AG04450 (cell line): Measurements from ENCODE around the gene TPH2. TPM values are rescaled to one million over a fixed set of nuclear protein-coding genes. Genes with fewer than 3 reads are reported as not detected.
A peak's percentile ranks its signal among the peaks of the same experiment; 100 is the strongest.

Experiments
- CTCF ChIA-PET: fragments of 300-600, 350-600 bp; formaldehyde crosslinking; extraction: SDS; loops from one replicate; lab custom pipeline; 2022; ENCODE audit warnings: antibody characterized with exemption, inconsistent platforms; lab: Charles Lee
- POLR2A ChIA-PET: fragments of 350-600 bp; formaldehyde crosslinking; extraction: SDS; loops from one replicate; lab custom pipeline; 2021; ENCODE audit warnings: antibody characterized with exemption, inconsistent platforms; lab: Yijun Ruan, JAX
- DNase-seq: peaks from one replicate; pipeline ENCODE4 v3.0.0-alpha.2; 2011; ENCODE audit warnings: low read depth, low spot score
- H3K27ac ChIP-seq: one replicate; pipeline ENCODE4 v1.5.1; 2012; ENCODE audit warnings: low read depth, low read length, control low read depth
- H3K27me3 ChIP-seq: one replicate; pipeline ENCODE4 v1.6.0; 2012; ENCODE audit warnings: low read length; ENCODE audit not compliant: control insufficient read depth, insufficient read depth
- H3K4me3 ChIP-seq: 2 replicates; pipeline ENCODE4 v1.5.1; 2011; ENCODE audit warnings: mild to moderate bottlenecking, low read depth, low read length, control low read depth
- H3K9me3 ChIP-seq: 2 replicates; pipeline ENCODE4 v1.5.1; 2012; ENCODE audit warnings: low read length; ENCODE audit not compliant: control insufficient read depth, insufficient read depth
- polyA plus RNA-seq: library from polyadenylated mRNA; depleted of rRNA; stranded (reverse); fragments of >200 nt; gene quantifications from 2 replicates; pipeline ENCODE4 v1.2.3, GENCODE V29; 2011
- TF ChIP-seq, protein P1 (sequence below): IDR thresholded peaks from 2 replicates; pipeline ENCODE4 v1.5.1; 2011; ENCODE audit warnings: low read depth, low read length, control low read depth, inconsistent platforms

The TPH2 gene
- polyA plus RNA-seq, 1 experiment: 0.04 TPM

DNA sequence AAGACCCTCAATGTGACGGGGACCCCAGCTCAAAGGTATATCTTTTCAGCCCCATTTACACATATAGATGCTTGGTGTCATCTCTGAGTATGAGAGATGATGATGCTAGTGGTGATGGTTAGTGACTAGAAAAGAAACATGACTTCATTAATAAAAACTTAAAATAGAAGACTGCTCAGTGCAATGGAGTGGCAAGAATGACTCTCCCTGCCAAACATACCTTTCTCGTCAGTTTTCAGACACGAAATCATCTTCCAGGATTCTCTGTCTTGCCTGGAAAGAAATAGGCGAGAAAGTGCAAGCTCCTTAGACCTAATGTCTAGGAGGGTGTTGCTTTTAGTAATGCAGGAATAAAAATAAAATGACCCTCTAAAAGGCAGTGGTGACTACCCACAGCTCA lies 71.7 kb downstream of the TPH2 start:
- ChIA-PET POLR2A (interaction anchor here (1.0 kb wide), 1 partner anchor 274 kb away, joined by 3 read pairs; no protein-coding TSS in a partner anchor), CTCF (interaction anchor here (1.5 kb wide), 1 partner anchor 12 kb away, joined by 4 read pairs; no protein-coding TSS in a partner anchor)
- TF ChIP-seq, protein P1, sequence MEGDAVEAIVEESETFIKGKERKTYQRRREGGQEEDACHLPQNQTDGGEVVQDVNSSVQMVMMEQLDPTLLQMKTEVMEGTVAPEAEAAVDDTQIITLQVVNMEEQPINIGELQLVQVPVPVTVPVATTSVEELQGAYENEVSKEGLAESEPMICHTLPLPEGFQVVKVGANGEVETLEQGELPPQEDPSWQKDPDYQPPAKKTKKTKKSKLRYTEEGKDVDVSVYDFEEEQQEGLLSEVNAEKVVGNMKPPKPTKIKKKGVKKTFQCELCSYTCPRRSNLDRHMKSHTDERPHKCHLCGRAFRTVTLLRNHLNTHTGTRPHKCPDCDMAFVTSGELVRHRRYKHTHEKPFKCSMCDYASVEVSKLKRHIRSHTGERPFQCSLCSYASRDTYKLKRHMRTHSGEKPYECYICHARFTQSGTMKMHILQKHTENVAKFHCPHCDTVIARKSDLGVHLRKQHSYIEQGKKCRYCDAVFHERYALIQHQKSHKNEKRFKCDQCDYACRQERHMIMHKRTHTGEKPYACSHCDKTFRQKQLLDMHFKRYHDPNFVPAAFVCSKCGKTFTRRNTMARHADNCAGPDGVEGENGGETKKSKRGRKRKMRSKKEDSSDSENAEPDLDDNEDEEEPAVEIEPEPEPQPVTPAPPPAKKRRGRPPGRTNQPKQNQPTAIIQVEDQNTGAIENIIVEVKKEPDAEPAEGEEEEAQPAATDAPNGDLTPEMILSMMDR: no peak
- no peak for DNase-seq
- Histone ChIP-seq H3K27me3 (peaks cover 16% of the 10 kb centered on the region), H3K27ac (no peak overlapping the region), H3K4me3 (no peak overlapping the region), H3K9me3 (no peaks in the 10 kb centered on the region)

DNA sequence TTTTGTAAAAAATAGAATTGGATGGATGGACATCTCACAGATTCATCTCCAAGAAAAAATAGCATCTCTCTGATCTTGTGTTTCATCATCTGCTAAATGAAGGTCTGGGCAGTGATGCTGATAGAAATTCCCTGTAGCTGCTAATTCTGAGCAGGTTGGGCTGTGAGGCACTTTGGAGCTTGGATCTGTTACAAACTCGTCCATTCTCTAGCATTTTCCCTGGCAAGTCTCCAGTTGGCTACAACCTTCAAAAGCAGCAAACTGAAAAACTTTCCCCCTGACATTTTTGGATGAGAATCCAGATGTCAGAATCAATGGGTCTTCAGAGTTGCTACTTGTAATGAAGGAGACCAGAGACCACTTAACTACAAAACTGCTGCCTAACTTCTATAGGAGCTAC lies 72.7 kb downstream of the TPH2 start:
- no peaks in the 10 kb centered on the region for H3K9me3 ChIP-seq
- H3K27ac ChIP-seq: no peak overlapping the region
- peaks cover 7% of the 10 kb centered on the region for H3K27me3 ChIP-seq
- POLR2A ChIA-PET: no interaction called here
- CTCF ChIA-PET: interaction anchor here (0.7 to 1.5 kb wide), 2 partner anchors 13 to 194 kb away, joined by 3 to 4 read pairs; no protein-coding TSS in a partner anchor
- no peak for DNase-seq
- TF ChIP-seq, protein P1: no peak
- no peak overlapping the region for H3K4me3 ChIP-seq

DNA sequence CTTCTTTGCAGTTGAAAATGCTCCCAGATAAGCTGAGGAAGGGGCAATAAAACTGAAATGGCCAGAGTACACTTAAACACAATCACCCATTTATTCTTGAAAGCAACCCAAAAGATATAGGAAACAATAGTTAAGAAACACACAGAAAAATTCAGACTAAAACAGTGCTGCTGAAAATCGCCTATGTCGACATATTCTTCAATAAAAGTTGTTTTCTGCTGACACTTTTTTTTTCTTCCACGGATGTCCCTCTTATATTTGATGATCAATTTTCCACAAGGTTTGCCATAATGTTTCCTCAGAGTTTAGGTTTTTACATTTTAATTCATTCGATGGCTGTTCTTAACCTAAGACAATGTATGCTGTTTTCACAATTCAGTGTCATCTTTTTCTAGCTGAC lies 74.2 kb downstream of the TPH2 start:
- H3K27me3 ChIP-seq: peaks cover 7% of the 10 kb centered on the region
- DNase-seq: no peak
- H3K9me3 ChIP-seq: no peaks in the 10 kb centered on the region
- H3K27ac ChIP-seq: no peak overlapping the region
- TF ChIP-seq, protein P1: no peak
- no peak overlapping the region for H3K4me3 ChIP-seq
- POLR2A ChIA-PET: no interaction called here
- CTCF ChIA-PET: interaction anchor here (0.6 to 1.4 kb wide), 5 partner anchors 18 to 526 kb away, joined by 3 read pairs; no protein-coding TSS in a partner anchor

DNA sequence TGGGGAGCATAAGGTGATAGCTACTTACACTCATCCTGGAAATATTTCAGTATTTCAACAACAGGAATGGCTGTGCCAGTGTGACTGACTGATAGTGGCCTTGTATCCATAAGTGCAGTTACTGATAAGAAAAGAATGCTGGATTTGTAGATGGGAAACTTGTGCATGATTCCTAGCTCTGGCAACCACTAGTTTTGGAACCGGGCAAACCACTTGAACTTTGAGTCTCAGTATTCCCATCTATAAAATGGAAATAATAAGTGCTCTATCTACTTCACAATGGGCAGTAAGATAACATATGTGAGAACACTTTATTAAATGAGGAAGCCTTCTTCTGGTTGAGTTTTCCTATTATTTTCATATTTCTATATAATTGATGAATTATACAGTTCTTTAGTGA lies 77.2 kb downstream of the TPH2 start:
- ChIA-PET POLR2A (no interaction called here), CTCF (interaction anchor here (0.6 to 2.1 kb wide), 2 partner anchors 134 to 330 kb away, joined by 5 to 7 read pairs; no protein-coding TSS in a partner anchor)
- H3K9me3 ChIP-seq: no peaks in the 10 kb centered on the region

DNA sequence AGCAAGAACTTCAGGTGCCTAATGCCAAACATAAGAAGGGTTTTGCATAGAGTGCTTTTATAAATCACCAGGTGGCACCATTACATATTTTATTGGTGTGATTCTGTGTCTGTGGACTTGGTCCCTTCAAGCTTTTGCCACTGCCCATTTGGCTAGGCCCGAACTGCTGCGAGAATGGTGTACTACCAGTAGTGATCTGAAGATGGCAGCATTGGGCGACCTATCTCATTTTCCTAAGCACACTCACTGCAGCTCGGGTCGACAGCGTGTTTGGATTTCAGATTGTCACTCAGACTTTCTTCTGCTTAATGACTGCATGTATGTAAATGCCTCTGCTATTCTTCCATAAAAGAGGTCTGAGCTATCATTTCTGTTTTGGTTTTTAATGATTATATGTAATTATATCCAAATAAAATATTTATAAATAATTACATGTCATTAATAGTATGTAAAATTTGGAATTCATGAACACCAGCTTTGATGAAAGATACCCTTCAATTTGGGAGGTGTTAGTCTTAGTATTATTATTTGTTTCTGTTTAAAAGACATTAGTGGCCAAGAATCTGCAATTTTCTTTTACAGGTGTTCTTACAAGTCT lies 78.5 kb downstream of the TPH2 start:
- H3K4me3 ChIP-seq: no peak overlapping the region
- TF ChIP-seq, protein P1: peak; percentile 83
- POLR2A ChIA-PET: no interaction called here
- peak; percentile 47 for DNase-seq
- H3K27me3 ChIP-seq: peaks cover 10% of the 10 kb centered on the region
- H3K27ac ChIP-seq: no peak overlapping the region
- no peaks in the 10 kb centered on the region for H3K9me3 ChIP-seq
- CTCF ChIA-PET: interaction anchor here (0.5 to 2.8 kb wide), 32 partner anchors 9 to 1372 kb away, joined by 3 to 15 read pairs (median 4); partner anchors contain the start of gene TRHDE

More for the DNA sequence above, 77.2 kb downstream of the TPH2 start:
- DNase-seq: no peak
- Histone ChIP-seq H3K27ac (no peak overlapping the region), H3K4me3 (no peak overlapping the region), H3K27me3 (peaks cover 12% of the 10 kb centered on the region)
- TF ChIP-seq, protein P1: no peak
